Neuronal stem cell (in vitro differentiated cells): ENCODE results near the gene ELMO1.

Source experiments
- DNase-seq: peaks from one replicate; pipeline ENCODE4 v3.0.0-alpha.2; 2013; ENCODE audit warnings: low spot score
- H2AFZ ChIP-seq: one replicate; pipeline ENCODE4 v1.6.1; 2013; ENCODE audit warnings: mild to moderate bottlenecking, low read length, inconsistent platforms
- H2AK5ac ChIP-seq: 2 replicates; pipeline ENCODE4 v1.6.1; 2013; ENCODE audit warnings: low read depth, mild to moderate bottlenecking, inconsistent platforms, low read length, moderate library complexity, mixed read lengths
- H2BK120ac ChIP-seq: 2 replicates; pipeline ENCODE4 v1.6.1; 2013; ENCODE audit warnings: low read depth, mild to moderate bottlenecking, inconsistent platforms, low read length, moderate library complexity, mixed read lengths
- H2BK12ac ChIP-seq: one replicate; pipeline ENCODE4 v1.6.1; 2013; ENCODE audit warnings: low read length, inconsistent platforms
- H2BK15ac ChIP-seq: 2 replicates; pipeline ENCODE4 v1.6.1; 2013; ENCODE audit warnings: mild to moderate bottlenecking, low read length, inconsistent platforms, mixed read lengths
- H2BK5ac ChIP-seq: one replicate; pipeline ENCODE4 v1.6.1; 2013; ENCODE audit warnings: inconsistent platforms, mild to moderate bottlenecking, low read length, moderate library complexity
- H3K14ac ChIP-seq: one replicate; pipeline ENCODE4 v1.6.1; 2013; ENCODE audit warnings: low read length, inconsistent platforms
- H3K18ac ChIP-seq: 2 replicates; pipeline ENCODE4 v1.6.1; 2013; ENCODE audit warnings: low read length, inconsistent platforms
- H3K23ac ChIP-seq: 2 replicates; pipeline ENCODE4 v1.6.1; 2013; ENCODE audit warnings: low read depth, mild to moderate bottlenecking, mixed read lengths, low read length, inconsistent platforms; ENCODE audit not compliant: poor library complexity
- H3K27ac ChIP-seq: replicated peaks from 3 replicates; pipeline ENCODE4 v1.5.1; 2013; ENCODE audit warnings: low read length, inconsistent platforms
- H3K27me3 ChIP-seq, 3 experiments: 2 replicates each; pipeline ENCODE4 v1.6.1; 2013; ENCODE audit warnings: low read length in 3 of 3, mild to moderate bottlenecking in 2 of 3, inconsistent platforms in 1 of 3, low read depth in 1 of 3, mixed read lengths in 1 of 3, moderate library complexity in 1 of 3; ENCODE audit not compliant: control insufficient read depth in 3 of 3, insufficient read depth in 3 of 3
- H3K36me3 ChIP-seq, 2 donors: replicated peaks in 1 of 2; 2 replicates each; pipeline ENCODE4 v1.6.1; 2013; ENCODE audit warnings: low read length in 2 of 2; ENCODE audit not compliant: control insufficient read depth in 2 of 2, insufficient read depth in 2 of 2
- H3K4ac ChIP-seq: 2 replicates; pipeline ENCODE4 v1.6.1; 2013; ENCODE audit warnings: inconsistent platforms, mild to moderate bottlenecking, low read length, moderate library complexity
- H3K4me1 ChIP-seq, 2 donors: 1 replicate in 1 of 2; 2 replicates in 1 of 2; pipeline ENCODE4 v1.6.1; 2013; ENCODE audit warnings: low read length in 2 of 2, low read depth in 1 of 2; ENCODE audit not compliant: control insufficient read depth in 2 of 2, insufficient read depth in 1 of 2
- H3K4me2 ChIP-seq: one replicate; pipeline ENCODE4 v1.6.1; 2013; ENCODE audit warnings: mild to moderate bottlenecking, low read length, inconsistent platforms; ENCODE audit not compliant: insufficient read depth, poor library complexity, severe bottlenecking
- H3K4me3 ChIP-seq, 2 donors: 2 replicates each; pipeline ENCODE4 v1.5.1; 2013; ENCODE audit warnings: low read length in 2 of 2, mild to moderate bottlenecking in 2 of 2, inconsistent platforms in 1 of 2, moderate library complexity in 1 of 2
- H3K79me1 ChIP-seq: one replicate; pipeline ENCODE4 v1.6.1; 2013; ENCODE audit warnings: low read depth, mild to moderate bottlenecking, inconsistent platforms, low read length, moderate library complexity
- H3K9ac ChIP-seq: one replicate; pipeline ENCODE4 v1.6.1; 2013; ENCODE audit warnings: mild to moderate bottlenecking, low read depth, low read length, inconsistent platforms; ENCODE audit not compliant: poor library complexity
- H3K9me3 ChIP-seq, 2 donors: replicated peaks in 1 of 2; 2 replicates each; pipeline versions ENCODE3 to v1.6.1; 2013; ENCODE audit warnings: low read length in 2 of 2, mild to moderate bottlenecking in 2 of 2, inconsistent platforms in 1 of 2, low read depth in 1 of 2, mixed read lengths in 1 of 2, moderate library complexity in 1 of 2; ENCODE audit not compliant: control insufficient read depth in 2 of 2, insufficient read depth in 1 of 2
- H4K8ac ChIP-seq: one replicate; pipeline ENCODE4 v1.6.1; 2013; ENCODE audit warnings: low read depth, mild to moderate bottlenecking, inconsistent platforms, low read length, moderate library complexity
- H4K91ac ChIP-seq: one replicate; pipeline ENCODE4 v1.6.1; 2013; ENCODE audit warnings: low read length, low read depth, mild to moderate bottlenecking, inconsistent platforms; ENCODE audit not compliant: poor library complexity
- WGBS, 2 donors: extraction: QIAGEN DNeasy Blood & Tissue Kit; methylation state at CpG; one replicate each; pipeline ENCODE4 v1.1.7; 2013; ENCODE audit warnings: missing lambda C conversion rate in 2 of 2, mixed read lengths in 1 of 2; ENCODE audit not compliant: insufficient read length in 2 of 2, insufficient replicate concordance in 1 of 2; ENCODE audit errors: extremely low coverage in 2 of 2; 5-methylcytosine and 5-hydroxymethylcytosine counted together

Gene ELMO1

GRCh38 chr7:37098762-37099161 is 349.9 kb downstream of the ELMO1 start:
- no peak overlapping the region for H2AK5ac ChIP-seq
- no peak overlapping the region for H2AFZ ChIP-seq
- no peak overlapping the region for H4K8ac ChIP-seq
- H3K4me2 ChIP-seq: no peak overlapping the region
- no peak overlapping the region for H2BK15ac ChIP-seq
- no peak overlapping the region for H3K4ac ChIP-seq
- H4K91ac ChIP-seq: no peak overlapping the region
- H2BK5ac ChIP-seq: no peak overlapping the region
- no peak overlapping the region for H3K18ac ChIP-seq
- no peak overlapping the region for H3K14ac ChIP-seq
- WGBS, 2 donors: no CpG with 5 or more reads among the region's 2 CpGs
- no peak overlapping the region for H3K23ac ChIP-seq
- no peaks in the 10 kb centered on the region for H3K36me3 ChIP-seq
- no peak overlapping the region for H2BK12ac ChIP-seq
- DNase-seq: no peak
- H3K79me1 ChIP-seq: no peaks in the 10 kb centered on the region
- no peak overlapping the region for H2BK120ac ChIP-seq
- no peaks in the 10 kb centered on the region for H3K9me3 ChIP-seq
- H3K4me3 ChIP-seq: no peak overlapping the region
- H3K9ac ChIP-seq: no peak overlapping the region
- no peak overlapping the region for H3K27ac ChIP-seq
- no peaks in the 10 kb centered on the region for H3K27me3 ChIP-seq
- H3K4me1 ChIP-seq: peaks cover 2 to 3% of the 10 kb centered on the region in 2 donors

- Histone ChIP-seq H3K27ac (no peak overlapping the region), H2BK12ac (no peak overlapping the region), H3K4me2 (no peak overlapping the region), H3K23ac (no peak overlapping the region), H4K8ac (no peak overlapping the region), H3K18ac (no peak overlapping the region), H3K4ac (no peak overlapping the region), H3K27me3 (no peaks in the 10 kb centered on the region), H3K14ac (no peak overlapping the region), H3K9me3 (no peaks in the 10 kb centered on the region), H2BK5ac (no peak overlapping the region), H2BK120ac (no peak overlapping the region), H2AFZ (no peak overlapping the region), H2AK5ac (no peak overlapping the region), H4K91ac (no peak overlapping the region), H3K4me1 (peaks cover 2 to 3% of the 10 kb centered on the region in 2 donors), H3K9ac (no peak overlapping the region), H3K36me3 (no peaks in the 10 kb centered on the region), H2BK15ac (no peak overlapping the region), H3K79me1 (no peaks in the 10 kb centered on the region), H3K4me3 (no peak overlapping the region)
- WGBS, 2 donors: no CpG with 5 or more reads among the region's 1 CpG
- DNase-seq: no peak
Measured at GRCh38 chr7:37097983-37098382, 350.7 kb downstream of the ELMO1 start.

DNA sequence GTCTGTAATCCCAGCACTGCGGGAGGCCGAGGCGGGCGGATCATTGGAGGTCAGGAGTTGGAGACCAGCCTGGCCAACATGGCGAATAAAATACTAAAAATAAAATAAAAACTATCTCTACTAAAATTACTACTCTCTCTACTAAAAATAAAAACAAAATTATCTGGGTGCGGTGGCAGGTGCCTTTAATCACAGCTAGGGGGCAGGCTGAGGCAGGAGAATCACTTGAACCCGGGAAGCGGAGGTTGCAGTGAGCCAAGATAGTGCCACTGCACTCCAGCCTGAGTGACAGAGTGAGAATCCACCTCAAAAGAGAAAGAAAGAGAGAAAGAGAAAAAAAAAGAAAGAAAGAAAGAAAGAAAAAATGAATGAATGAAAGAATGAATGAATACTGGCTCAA is 351.4 kb downstream of the ELMO1 start:
- Histone ChIP-seq H3K4me3 (no peak overlapping the region), H3K27me3 (no peaks in the 10 kb centered on the region), H3K18ac (no peak overlapping the region), H3K14ac (no peak overlapping the region), H4K8ac (no peak overlapping the region), H3K9ac (no peak overlapping the region), H2AFZ (no peak overlapping the region), H3K4ac (no peak overlapping the region), H3K4me2 (no peak overlapping the region), H3K23ac (no peak overlapping the region), H3K9me3 (no peaks in the 10 kb centered on the region), H2BK12ac (no peak overlapping the region), H2BK15ac (no peak overlapping the region), H2BK5ac (no peak overlapping the region), H2BK120ac (no peak overlapping the region), H3K36me3 (no peaks in the 10 kb centered on the region), H3K79me1 (no peaks in the 10 kb centered on the region), H3K4me1 (peaks cover 2 to 3% of the 10 kb centered on the region in 2 donors), H3K27ac (no peak overlapping the region), H4K91ac (no peak overlapping the region), H2AK5ac (no peak overlapping the region)
- DNase-seq: no peak
- no CpG with 5 or more reads among the region's 8 CpGs for WGBS, 2 donors

DNA sequence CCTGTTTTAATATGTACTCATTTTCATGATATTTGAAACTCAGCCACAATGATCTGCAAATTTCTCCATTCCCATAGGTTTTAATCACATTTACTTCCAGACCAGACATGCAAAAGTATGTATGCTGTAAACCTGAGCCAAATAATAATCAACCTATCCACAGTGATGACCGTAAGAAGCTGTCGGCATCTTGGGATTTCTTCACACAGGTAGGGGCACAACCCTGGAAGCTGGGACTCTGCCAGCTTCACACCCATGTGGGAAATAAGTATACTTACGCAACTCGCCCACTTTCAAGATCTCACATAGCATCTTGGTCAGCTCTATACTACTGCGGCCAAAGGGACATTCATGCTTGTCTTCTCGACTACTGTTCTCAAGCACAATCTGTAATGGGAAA is 352.3 kb downstream of the ELMO1 start:
- no peak overlapping the region for H2BK120ac ChIP-seq
- H3K27ac ChIP-seq: no peak overlapping the region
- H3K4me2 ChIP-seq: no peak overlapping the region
- H3K4ac ChIP-seq: no peak overlapping the region
- H3K23ac ChIP-seq: no peak overlapping the region
- no peak overlapping the region for H3K18ac ChIP-seq
- H3K27me3 ChIP-seq: no peaks in the 10 kb centered on the region
- no peak overlapping the region for H2AK5ac ChIP-seq
- no peaks in the 10 kb centered on the region for H3K79me1 ChIP-seq
- no peak overlapping the region for H4K8ac ChIP-seq
- no peak for DNase-seq
- H2BK12ac ChIP-seq: no peak overlapping the region
- H3K9me3 ChIP-seq: no peaks in the 10 kb centered on the region
- H4K91ac ChIP-seq: no peak overlapping the region
- H2BK5ac ChIP-seq: no peak overlapping the region
- peaks cover 2 to 3% of the 10 kb centered on the region in 2 donors for H3K4me1 ChIP-seq
- no peak overlapping the region for H3K4me3 ChIP-seq
- H2BK15ac ChIP-seq: no peak overlapping the region
- WGBS, 2 donors: no CpG with 5 or more reads among the region's 6 CpGs
- no peak overlapping the region for H3K9ac ChIP-seq
- H2AFZ ChIP-seq: no peak overlapping the region
- H3K36me3 ChIP-seq: no peaks in the 10 kb centered on the region
- no peak overlapping the region for H3K14ac ChIP-seq
